Esophagus squamous epithelium (tissue), 5 donors: ENCODE results near the gene CGRRF1. TPM values are rescaled to one million over a fixed set of nuclear protein-coding genes. Genes with fewer than 3 reads are reported as not detected.

Experiments used
- DNase-seq: peaks from one replicate; lab custom pipeline; 2025; lab: John Stamatoyannopoulos, UW
- H3K27ac ChIP-seq, 4 donors: fragments of 200-600 bp; sonication (generic); one replicate each; pipeline ENCODE4 v1.5.1; 2016 to 2019; ENCODE audit warnings: mild to moderate bottlenecking in 1 of 4
- H3K27me3 ChIP-seq, 4 donors: fragments of 200-600 bp; sonication (generic); 1 replicate in 3 of 4; 2 replicates in 1 of 4; pipeline versions ENCODE4 v1.5.1 to v1.6.0; 2017 to 2021; ENCODE audit warnings: antibody characterized with exemption in 1 of 4
- H3K36me3 ChIP-seq, 3 donors: fragments of 200-600 bp; sonication (generic); one replicate each; pipeline ENCODE4 v1.5.1; 2016 to 2019
- H3K4me1 ChIP-seq, 3 donors: fragments of 200-600 bp; sonication (generic); one replicate each; pipeline ENCODE4 v1.5.1; 2017 to 2019
- H3K4me3 ChIP-seq, 4 donors: fragments of 200-600 bp; sonication (generic); 1 replicate in 3 of 4; 2 replicates in 1 of 4; pipeline ENCODE4 v1.5.1; 2016 to 2019; ENCODE audit warnings: mild to moderate bottlenecking in 2 of 4, moderate library complexity in 1 of 4
- H3K9me3 ChIP-seq, 3 donors: fragments of 200-600 bp; sonication (generic); one replicate each; pipeline ENCODE4 v1.5.1; 2016 to 2019
- POLR2A ChIP-seq, 4 donors: fragments of 450-650 bp; IDR thresholded peaks; one replicate each; pipeline ENCODE4 v1.6.1; 2017; ENCODE audit warnings: antibody characterized with exemption in 4 of 4, mild to moderate bottlenecking in 4 of 4, moderate library complexity in 3 of 4
- WGBS, 2 donors: methylation state at CpG; one replicate each; pipeline ENCODE4 v1.1.5; 2018; 5-methylcytosine and 5-hydroxymethylcytosine counted together
- intact Hi-C: fragments of 100-400 bp; cut with DNase I; formaldehyde crosslinking; loops from one replicate; pipeline ENCODE4 v1.15.0; 2022
- total RNA-seq, 4 donors: library from RNA; depleted of rRNA; stranded (reverse); fragments of >200 nt; gene quantifications; one replicate each; pipeline ENCODE4 v1.1.0, GENCODE V29; 2016
- TF ChIP-seq, protein P1 (sequence below), 6 experiments: fragments of 450-650 bp in 4 of 6; fragments of 200-600 bp in 2 of 6; sonication (generic) in 2 of 6; IDR thresholded peaks; one replicate each; pipeline ENCODE4 v1.5.1; 2016 to 2019; ENCODE audit warnings: antibody characterized with exemption in 6 of 6, mild to moderate bottlenecking in 4 of 6, moderate library complexity in 4 of 6
- donor health status: DM: yes; HTN: yes; CAD: no.

CGRRF1 gene
- total RNA-seq, 4 donors from 2014 or later = 2.5 to 13.9 (median 10.3) TPM

DNA sequence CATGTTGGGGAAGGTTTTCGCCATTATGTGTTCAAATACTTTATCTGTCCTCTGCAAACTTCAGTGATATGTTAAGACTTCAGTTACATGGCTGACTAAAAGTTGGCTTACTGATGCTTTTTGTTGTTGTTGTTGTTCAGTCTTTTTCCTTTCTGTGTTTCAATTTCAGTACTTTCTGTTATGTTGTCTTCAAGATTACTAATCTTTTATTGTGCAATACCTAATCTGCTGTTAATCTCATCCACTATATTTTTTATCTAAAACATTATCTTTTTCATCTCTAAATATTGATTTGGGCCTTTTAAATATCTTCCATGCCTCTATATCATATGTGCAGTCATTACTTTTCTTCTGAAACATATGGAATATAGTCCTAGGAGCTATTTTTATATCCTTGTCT lies 7.0 kb downstream of the CGRRF1 start:
- TF ChIP-seq, protein P1, sequence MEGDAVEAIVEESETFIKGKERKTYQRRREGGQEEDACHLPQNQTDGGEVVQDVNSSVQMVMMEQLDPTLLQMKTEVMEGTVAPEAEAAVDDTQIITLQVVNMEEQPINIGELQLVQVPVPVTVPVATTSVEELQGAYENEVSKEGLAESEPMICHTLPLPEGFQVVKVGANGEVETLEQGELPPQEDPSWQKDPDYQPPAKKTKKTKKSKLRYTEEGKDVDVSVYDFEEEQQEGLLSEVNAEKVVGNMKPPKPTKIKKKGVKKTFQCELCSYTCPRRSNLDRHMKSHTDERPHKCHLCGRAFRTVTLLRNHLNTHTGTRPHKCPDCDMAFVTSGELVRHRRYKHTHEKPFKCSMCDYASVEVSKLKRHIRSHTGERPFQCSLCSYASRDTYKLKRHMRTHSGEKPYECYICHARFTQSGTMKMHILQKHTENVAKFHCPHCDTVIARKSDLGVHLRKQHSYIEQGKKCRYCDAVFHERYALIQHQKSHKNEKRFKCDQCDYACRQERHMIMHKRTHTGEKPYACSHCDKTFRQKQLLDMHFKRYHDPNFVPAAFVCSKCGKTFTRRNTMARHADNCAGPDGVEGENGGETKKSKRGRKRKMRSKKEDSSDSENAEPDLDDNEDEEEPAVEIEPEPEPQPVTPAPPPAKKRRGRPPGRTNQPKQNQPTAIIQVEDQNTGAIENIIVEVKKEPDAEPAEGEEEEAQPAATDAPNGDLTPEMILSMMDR (IDR thresholded peaks at IDR 0.05) = no peak
- TF ChIP-seq POLR2A (IDR thresholded peaks at IDR 0.05) = no peak

DNA sequence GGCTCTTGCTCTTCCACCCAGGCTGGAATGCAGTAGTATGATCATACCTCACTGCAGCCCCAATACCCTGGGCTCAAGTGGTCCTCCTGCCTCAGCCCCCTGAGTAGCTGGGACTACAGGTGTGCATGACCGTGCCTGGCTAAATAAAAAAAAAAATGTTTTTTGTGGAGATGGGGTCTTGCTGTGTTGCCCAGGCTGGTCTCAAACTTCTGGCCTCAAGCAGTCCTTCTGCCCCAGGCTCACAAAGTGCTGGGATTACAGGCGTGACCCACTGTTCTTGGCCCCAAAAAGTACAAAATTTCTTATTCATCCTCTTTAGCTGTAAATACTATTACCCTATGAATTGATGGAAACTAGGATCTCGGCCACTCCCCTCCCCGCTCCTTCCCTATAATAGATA lies 14.7 kb downstream of the CGRRF1 start:
- Histone ChIP-seq H3K9me3 (no peaks in the 10 kb centered on the region), H3K36me3 (peaks cover 0 to 52% (median 10%) of the 10 kb centered on the region in 3 donors), H3K27ac (no peak overlapping the region), H3K27me3 (no peaks in the 10 kb centered on the region), H3K4me1 (no peaks in the 10 kb centered on the region), H3K4me3 (no peak overlapping the region)
- 87 to 88% methylated on average over 4 of the region's 4 CpGs for WGBS, 2 donors
- DNase-seq = no peak
- TF ChIP-seq, protein P1 (IDR thresholded peaks at IDR 0.05) = no peak
- TF ChIP-seq POLR2A (IDR thresholded peaks at IDR 0.05) = no peak
- intact Hi-C loops = no loop called here

More for the DNA sequence above, 7.0 kb downstream of the CGRRF1 start:
- WGBS, 2 donors = 92 to 95% methylated on average over 1 of the region's 1 CpG
- peaks cover 0 to 11% (median 0%) of the 10 kb centered on the region in 3 donors for H3K36me3 ChIP-seq
- DNase-seq = no peak
- peaks cover 0 to 6% (median 2%) of the 10 kb centered on the region in 3 donors for H3K9me3 ChIP-seq
- H3K27me3 ChIP-seq = no peaks in the 10 kb centered on the region
- intact Hi-C loops = no loop called here
- no peak overlapping the region for H3K4me3 ChIP-seq
- H3K4me1 ChIP-seq = peaks cover 0 to 12% (median 6%) of the 10 kb centered on the region in 3 donors
- H3K27ac ChIP-seq = no peak overlapping the region

GRCh38 chr14:54528973-54529372 lies 19.3 kb downstream of the CGRRF1 start:
- WGBS, 2 donors = 75 to 83% methylated on average over 2 of the region's 2 CpGs
- H3K9me3 ChIP-seq = no peaks in the 10 kb centered on the region

GRCh38 chr14:54529811-54530210 lies 20.1 kb downstream of the CGRRF1 start:
- no peak for DNase-seq
- H3K36me3 ChIP-seq = peaks cover 0 to 45% (median 6%) of the 10 kb centered on the region in 3 donors

More at GRCh38 chr14:54528973-54529372, 19.3 kb downstream of the CGRRF1 start:
- no peaks in the 10 kb centered on the region for H3K27me3 ChIP-seq
- no peak for TF ChIP-seq POLR2A (IDR thresholded peaks at IDR 0.05)
- TF ChIP-seq, protein P1 (IDR thresholded peaks at IDR 0.05) = no peak
- no peak overlapping the region for H3K27ac ChIP-seq
- intact Hi-C loops = no loop called here
- no peak for DNase-seq
- H3K4me1 ChIP-seq = no peaks in the 10 kb centered on the region
- H3K4me3 ChIP-seq = no peak overlapping the region
- H3K36me3 ChIP-seq = peaks cover 0 to 47% (median 10%) of the 10 kb centered on the region in 3 donors

More at GRCh38 chr14:54529811-54530210, 20.1 kb downstream of the CGRRF1 start:
- Histone ChIP-seq H3K4me1 (no peaks in the 10 kb centered on the region), H3K4me3 (no peak overlapping the region), H3K27ac (no peak overlapping the region), H3K9me3 (no peaks in the 10 kb centered on the region), H3K27me3 (no peaks in the 10 kb centered on the region)
- intact Hi-C loops = no loop called here
- WGBS, 2 donors = 23 to 26% methylated on average over 1 of the region's 1 CpG
- TF ChIP-seq, protein P1 (IDR thresholded peaks at IDR 0.05) = no peak
